HG02623 (cell line): ENCODE results near the gene ZNF428.
A peak's percentile ranks its signal among the peaks of the same experiment; 100 is the strongest.
"Not testable (repeated sequence)": the region's sequence is repeated elsewhere in the genome, so short reads cannot be mapped to it uniquely, and the experiment has no call there.

Experiments
- ATAC-seq: cut with Tn5 transposase; IDR thresholded peaks from one replicate; pipeline ENCODE4 v1.9.1; 2021; ENCODE audit warnings: moderate library complexity; ENCODE audit not compliant: unreplicated experiment

The ZNF428 gene

GRCh38 chr19:43595605-43595998 is 23.8 kb downstream of the ZNF428 start:
- no peak for ATAC-seq

DNA sequence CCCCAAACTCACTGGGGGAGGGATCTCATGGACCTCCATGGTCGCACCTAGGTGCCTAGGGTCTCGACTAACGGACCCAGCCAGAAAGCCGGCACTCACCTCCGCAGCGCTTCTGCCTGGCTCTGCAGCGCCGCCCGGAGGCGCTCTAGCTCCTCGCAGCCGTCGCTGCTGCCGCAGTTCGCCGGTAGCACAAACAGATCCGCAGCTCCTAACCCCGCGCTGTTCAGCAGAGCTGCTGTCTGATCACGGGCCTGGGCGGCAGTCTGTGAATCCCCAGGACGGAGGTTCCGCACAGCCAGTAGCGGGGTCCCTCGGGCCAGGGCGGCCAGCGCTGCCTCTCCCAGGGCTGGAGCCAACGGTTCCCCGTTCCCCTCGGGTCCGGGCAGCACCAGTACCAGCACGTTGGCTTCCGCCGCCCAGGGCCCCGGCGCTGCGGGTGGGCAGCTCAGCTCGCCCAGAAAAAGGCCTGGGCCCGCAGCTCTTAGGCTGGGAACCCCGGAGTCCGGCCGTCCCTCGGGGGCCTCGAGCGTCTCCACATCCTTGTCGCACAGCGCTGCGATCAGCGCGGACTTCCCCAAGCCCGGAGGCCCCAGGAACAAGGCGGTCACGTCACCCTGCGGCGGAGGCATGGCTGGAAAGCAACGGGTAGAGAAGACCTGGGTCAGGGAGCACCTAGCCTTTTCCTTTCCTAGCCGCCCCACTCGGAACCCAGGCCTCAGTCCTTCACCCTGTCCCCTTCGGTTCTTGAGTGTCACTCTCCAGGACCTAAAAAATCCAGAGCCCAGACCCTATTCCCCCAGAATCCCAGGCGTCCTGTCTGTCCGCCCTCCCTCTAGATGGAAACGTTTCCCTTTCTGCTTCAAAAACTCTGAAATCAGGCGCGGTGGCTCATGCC is 24.5 kb downstream of the ZNF428 start:
- ATAC-seq: no peak

DNA sequence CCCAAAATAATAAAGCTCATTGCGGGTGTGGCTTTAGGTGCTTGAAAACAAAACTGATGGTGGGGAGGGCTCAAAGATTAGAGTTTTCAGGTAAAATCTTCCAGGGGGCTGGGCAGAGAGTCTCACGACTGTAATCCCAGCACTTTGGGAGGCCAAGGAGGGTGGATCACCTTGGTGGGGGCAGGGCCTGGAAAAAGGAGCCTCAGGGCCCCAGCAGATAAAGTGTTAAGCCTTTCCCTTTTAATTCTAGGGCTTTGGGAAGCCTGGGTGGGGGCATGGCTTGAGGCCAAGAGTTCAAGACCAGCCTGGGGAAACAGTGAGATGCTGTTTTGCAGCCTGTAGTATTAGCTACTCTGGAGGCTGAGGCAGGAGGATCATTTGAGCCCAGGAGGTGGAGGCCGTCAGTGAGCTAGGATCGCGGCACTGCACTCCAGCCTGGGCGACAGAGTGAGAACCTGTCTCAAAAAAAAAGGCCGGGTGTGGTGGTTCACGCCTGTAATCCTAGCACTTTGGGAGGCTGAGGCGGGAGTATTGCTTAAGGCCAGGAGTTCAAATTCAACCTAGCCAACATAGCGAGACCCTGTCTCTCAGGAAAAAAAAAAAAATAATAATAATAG is 25.2 kb downstream of the ZNF428 start:
- no peak for ATAC-seq

- ATAC-seq: no peak
These were observed 26.6 kb downstream of the ZNF428 start for GRCh38 chr19:43592800-43593350.

- ATAC-seq: no peak
These were observed 27.3 kb downstream of the ZNF428 start for GRCh38 chr19:43591904-43592772.

- ATAC-seq: no peak
These were observed 29.8 kb downstream of the ZNF428 start for GRCh38 chr19:43589678-43590077.

DNA sequence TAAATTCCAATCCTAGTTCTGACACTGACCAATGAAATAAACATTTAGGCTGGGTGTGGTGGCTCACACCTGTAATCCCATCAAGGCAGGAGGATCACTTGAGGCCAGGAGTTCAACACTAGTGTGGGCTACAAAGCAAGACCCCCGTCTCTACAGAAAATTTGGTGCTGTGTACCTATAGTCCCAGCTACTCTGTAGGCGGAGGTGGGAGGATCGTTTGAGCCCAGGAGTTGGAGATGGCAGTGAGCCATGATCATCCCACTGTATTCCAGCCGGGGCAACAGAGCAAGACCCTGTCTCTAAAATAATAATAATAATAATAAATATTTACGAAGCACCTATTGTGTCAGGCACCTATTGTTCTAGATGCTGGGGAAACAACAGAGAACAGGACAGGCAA is 30.2 kb downstream of the ZNF428 start:
- ATAC-seq: no peak

DNA sequence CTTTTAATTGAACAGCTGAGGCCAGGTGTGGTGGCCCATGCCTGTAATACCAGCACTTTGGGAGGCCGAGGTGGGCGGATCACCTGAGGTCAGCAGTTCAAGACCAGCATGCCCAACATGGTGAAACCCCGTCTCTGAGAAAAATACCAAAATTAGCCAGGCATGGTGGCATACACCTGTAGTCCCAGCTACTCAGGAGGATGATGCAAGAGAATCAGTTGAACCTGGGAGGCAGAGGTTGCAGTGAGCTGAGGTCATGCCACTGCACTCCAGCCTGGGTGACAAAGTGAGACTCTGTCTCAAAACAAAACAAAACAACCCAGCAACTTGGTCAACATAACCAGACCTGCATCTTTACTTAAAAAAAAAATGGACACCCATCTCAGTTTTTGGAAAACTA is 32.4 kb downstream of the ZNF428 start:
- ATAC-seq: not testable (repeated sequence)

- no peak for ATAC-seq
These were observed 33.1 kb downstream of the ZNF428 start for GRCh38 chr19:43586346-43586745.

DNA sequence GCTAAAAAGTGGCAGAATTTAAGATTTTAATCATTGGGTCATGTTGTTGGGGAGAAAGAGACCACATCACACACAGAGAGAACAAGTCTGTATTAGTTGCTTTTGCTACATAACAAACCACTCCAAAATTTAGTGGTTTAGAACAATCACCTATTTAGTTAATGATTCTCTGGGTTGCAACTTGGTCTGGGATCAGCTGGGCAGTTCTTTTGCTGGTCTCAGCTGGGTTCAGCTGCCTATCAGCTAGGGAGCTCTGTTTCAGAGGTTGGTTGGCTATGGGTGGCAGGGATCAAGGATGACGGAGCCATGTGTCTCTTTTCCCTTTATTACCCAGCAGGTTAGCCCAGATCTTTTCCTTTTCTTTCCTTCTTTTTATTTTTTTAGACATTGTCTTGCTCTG is 34.9 kb downstream of the ZNF428 start:
- ATAC-seq: no peak

GRCh38 chr19:43582495-43582894 is 36.9 kb downstream of the ZNF428 start:
- ATAC-seq: no peak

DNA sequence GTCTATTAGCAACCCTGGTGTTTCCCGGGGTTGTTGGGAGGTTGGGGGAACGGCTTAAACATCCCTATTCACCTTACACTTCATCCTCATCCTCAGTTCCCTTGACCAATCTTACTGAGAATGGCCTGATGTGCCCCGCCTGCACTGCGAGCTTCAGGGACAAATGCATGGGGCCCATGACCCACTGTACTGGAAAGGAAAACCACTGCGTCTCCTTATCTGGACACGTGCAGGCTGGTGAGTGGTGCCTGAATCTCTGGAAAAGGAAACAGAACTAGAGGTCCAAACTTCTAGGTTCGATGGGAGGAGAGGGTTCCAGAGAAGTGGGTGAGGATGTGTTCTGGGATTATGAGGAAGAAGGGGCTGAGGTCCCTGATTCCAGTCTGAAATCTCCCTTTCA is 38.0 kb downstream of the ZNF428 start:
- no peak for ATAC-seq

- ATAC-seq: no peak
These were observed 40.6 kb downstream of the ZNF428 start for GRCh38 chr19:43578787-43579186.

DNA sequence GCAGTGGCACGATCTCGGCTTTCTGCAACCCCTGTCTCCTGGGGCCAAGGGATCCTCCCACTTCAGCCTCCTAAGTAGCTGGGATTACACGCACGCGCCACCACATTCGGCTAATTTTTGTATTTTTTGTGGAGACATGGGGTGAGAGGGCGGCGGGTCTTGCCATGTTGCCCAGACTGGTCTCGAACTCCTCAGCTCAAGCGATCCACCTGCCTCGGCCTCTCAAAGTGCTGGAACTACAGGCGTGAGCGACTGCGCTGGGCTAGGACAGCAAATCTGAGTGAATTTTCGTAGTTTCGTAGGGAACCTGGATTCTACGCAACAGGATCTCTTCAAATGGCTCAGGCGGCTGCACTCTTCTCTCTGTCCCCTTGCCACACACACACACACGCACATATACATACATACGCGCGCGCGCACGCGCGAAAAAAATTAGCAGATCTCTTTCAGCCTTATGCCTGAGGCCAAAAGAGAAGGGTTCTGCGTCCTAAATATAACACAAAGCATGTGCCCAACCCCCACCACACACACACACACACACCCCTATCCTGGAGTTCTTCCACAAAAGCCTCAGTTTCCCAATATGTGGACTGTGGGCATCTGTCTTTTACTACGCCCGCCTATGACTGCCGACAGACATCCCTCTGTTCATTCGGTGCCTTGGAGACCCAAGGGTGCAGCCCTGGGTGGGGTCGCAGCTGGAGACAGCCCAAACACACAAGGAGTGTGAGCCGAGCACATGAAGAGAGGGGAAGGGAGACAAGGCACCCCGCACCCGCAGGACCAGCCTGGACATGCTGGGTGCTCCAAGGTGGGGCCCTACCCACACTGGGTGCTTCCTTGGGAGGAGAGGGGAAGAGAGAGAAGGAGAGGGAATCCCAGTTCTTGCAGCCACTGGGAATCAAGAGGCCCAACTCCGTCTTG is 43.2 kb downstream of the ZNF428 start:
- no peak for ATAC-seq

DNA sequence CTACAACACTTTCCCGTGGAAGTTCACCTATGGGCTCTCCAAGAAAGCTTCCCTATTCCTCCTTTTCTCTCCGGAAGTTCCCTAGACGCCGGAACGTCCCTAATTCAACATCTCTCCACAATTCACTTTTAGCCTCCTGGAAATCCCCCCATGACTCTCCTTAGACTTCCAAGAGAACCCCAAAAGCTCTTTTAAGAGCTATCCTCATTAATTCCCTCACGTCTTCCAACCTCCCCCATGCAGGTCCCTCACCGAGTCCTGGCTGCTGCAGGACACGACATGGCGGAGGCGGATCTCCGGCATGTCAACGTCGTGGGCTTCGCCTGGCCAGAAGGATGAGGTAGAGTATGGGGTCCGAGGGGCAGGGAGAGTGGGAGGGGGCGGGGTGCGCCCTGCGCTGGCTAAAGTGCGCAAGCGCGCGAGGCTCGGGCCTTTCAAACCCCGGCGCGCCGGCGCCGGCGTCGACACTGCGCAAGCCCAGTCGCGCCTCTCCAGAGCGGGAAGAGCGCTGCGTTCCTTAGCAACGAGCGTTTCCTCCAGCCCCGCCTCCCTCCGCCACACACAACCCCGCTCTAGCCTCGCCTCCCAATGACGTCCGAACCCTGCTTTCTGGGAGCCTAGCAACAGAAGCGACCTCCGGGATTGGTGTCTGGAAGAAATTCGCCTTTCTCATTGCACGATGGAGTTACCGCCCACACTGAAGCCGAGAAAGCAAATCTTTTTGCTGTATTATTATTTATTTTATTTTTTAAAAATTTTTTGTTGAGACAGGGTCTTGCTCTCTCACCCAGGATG is 44.1 kb downstream of the ZNF428 start, which contains the start of the genes PINLYP and XRCC1:
Gene PINLYP (plus strand): TSS at position 646 of the 795 bp plus-strand sequence. CDS start 1,391 bp downstream, outside the sequence.
Gene XRCC1 (minus strand): TSS at position 372 of the 795 bp plus-strand sequence. CDS start 69 bp downstream, at position 303.
- ATAC-seq: peak; percentile 95

DNA sequence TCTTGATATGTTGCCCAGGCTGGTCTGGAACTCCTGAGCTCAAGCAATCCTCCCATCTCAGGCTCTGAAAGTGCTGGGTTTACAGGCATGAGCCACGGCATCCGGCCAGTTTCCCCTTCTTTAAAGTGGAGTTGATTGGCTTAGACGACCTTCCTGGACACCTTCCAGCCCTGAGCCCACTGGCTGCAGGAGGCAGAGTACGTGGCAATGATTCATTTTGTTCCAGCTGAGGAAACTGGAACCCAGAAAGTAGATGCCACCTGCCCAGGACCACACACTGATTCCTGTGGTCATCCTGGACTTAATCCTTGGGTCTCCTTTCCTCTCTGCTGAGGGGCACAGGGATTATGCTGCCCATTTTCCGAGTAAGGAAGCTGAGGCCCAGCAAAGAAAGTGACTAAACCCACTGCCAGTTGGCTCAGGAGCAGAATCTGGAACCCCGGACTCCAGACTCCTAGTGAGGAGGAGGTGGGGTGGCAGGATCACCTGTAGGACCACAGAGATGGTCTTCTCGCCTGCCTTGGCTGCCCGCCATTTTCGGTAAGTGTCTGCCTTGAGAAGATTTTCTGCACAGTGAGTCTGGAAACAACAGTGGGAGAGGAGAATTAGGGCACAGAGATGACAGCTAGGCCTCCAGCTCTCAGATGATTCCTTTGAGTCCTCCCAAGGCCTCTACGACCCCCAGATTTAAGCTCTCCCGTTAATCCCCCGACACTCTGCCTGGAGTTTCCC is 44.8 kb downstream of the ZNF428 start:
- no peak for ATAC-seq

GRCh38 chr19:43572171-43572588 is 47.2 kb downstream of the ZNF428 start:
- ATAC-seq: no peak

DNA sequence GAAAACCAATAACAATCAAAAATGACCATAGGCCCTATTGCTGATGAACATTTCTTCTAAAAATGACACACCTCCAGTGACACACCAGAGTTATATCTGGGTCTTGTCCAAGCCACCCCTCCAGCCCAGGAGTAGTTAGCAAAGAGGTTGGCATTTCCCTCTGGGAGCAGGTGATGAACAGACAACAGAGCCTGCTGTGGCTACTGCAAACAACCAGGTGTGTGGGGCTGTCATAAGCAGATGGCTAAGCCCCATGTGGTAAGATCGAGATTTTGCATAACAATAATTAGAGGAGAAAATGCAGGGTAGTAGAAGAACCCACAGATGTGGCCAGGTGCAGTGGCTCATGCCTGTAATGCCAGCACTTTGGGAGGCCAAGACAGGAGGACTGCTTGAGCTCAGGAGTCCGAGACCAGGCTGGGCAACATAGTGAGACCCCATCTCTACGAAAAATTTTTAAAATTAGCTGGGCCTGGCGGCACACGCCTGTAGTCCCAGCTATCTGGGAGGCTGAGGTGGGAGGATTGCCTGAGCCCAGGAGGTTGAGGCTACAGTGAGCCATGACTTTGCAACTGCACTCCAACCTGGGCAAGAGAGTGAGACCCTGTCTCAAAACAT is 49.1 kb downstream of the ZNF428 start:
- ATAC-seq: no peak
